GM19099 (cell line): Measurements from ENCODE around the gene TMEM60.

Experiments
- POLR2A ChIP-seq: IDR thresholded peaks from 3 replicates; pipeline ENCODE4 v1.6.1; 2011; ENCODE audit warnings: low read depth; ENCODE audit not compliant: insufficient read length; ENCODE audit errors: extremely low read depth

TMEM60 gene, protein sequence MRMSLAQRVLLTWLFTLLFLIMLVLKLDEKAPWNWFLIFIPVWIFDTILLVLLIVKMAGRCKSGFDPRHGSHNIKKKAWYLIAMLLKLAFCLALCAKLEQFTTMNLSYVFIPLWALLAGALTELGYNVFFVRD

DNA sequence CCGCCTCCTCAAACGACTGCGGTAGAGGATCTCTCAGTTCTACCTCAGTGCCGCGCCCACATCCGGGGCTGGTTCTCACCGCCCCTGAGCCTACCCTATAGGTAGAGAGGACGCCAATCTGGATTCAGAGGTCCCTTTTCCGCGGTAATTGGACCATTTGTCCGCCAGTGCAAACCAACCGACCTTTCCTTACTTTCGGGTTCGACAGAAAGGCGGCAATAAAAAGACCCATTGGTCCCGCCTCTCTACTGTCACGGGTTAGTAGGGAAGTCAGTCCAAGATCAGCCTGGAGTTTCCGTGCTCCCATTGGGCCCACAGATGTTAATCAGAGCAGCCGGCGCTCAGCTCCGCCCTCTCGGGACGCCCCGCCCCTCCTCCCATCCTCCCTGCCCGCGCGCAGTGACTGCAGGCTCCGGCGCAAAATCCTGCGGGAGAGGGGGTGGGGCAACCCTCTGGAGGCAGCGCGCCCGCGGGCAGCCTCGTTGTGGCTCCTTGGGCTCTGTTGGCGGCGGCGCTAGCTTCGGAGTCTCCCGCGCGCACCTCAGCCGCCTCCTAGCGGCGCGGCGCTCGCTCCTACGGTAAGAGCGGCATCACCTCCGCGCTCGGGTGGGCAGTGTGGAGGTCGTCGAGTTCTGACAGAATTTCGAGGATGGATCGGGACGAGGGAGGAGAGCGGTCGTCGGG is at the start of gene TMEM60, which contains the start of gene PHTF2:
TSS of gene TMEM60 (minus strand) at position 41 of the 684 bp plus-strand sequence. CDS start 4,061 bp downstream, outside the sequence.
TSS of gene PHTF2 (plus strand) at position 380 of the 684 bp plus-strand sequence.
- peak; percentile 53 for TF ChIP-seq POLR2A

GRCh38 chr7:77846317-77847092 is 48.3 kb upstream of the TMEM60 start:
- TF ChIP-seq POLR2A: no peak

GRCh38 chr7:77843194-77843593 is 45.0 kb upstream of the TMEM60 start:
- TF ChIP-seq POLR2A: no peak

DNA sequence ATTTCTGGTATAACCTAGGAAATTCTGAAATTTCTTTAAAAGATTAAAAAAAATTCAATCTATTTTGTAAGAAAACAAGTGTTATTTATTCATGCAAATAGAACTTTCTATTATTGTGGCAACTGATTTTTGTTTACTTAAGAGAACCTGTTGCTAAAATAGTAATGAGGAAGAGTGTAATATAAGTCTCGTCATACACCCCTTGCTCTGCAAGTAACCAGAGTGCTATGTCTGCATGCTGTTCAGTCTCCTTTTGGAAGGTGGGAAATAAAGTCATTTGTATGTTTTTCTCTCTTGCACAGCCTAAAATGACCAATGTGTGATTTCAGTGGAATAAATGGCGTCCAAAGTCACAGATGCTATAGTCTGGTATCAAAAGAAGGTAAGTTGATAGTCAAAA is 41.7 kb upstream of the TMEM60 start:
- no peak for TF ChIP-seq POLR2A

GRCh38 chr7:77838929-77839491 is 40.8 kb upstream of the TMEM60 start:
- no peak for TF ChIP-seq POLR2A

DNA sequence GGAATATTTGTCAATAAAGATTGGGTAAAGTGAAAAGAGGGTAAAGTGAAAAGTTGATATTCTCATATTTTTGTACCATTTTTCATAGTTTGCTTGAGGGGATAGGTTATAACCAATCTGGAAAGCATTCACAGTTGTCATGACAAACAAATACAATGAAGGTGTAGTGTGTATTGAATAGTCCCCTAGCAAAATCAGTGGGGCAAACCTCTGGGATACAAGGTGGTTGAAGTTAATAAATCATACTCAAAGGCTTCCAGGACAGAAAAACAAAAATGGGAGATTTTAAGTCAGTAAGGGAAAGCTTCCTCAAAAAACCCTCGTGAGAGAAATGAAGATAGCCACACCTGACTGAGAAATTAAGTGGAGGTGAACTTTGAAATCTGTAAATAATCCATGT is 39.7 kb upstream of the TMEM60 start:
- TF ChIP-seq POLR2A: no peak

DNA sequence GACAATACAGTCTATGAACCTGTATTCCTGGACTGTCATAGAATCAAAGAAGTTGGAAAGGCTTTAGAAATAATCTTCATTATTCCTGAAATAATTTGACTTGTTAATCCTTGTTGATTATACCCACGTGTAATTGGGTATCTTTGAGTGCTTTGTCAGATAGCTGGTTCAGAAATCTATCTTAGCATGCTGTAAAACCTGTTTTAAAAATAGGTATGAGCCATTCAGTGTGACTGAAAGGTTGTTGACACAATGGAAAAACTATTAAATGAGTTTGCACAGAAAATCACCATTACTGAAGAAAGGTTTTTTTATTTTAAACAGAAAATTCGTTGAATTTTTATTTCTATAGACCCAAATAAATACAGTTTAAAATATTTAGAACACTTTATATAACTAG is 39.0 kb upstream of the TMEM60 start:
- no peak for TF ChIP-seq POLR2A

DNA sequence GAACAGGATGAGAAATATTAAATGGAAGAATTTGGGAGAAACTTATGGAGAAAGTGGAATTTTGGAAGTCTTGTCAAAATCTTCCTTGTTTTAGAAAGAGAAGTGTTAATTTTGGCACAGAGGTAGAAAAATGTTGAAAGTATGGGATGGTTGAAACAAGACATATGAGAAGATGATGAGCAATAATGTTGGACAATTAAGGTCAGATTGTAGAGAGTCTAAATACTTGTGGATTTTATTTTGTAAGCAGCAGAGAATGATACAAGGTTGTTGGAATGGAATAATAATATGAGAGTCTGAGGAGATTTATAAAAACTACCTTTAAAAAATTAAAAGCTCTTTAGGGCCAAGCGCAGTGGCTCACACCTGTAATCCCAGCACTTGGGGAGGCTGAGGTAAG is 34.9 kb upstream of the TMEM60 start:
- no peak for TF ChIP-seq POLR2A

DNA sequence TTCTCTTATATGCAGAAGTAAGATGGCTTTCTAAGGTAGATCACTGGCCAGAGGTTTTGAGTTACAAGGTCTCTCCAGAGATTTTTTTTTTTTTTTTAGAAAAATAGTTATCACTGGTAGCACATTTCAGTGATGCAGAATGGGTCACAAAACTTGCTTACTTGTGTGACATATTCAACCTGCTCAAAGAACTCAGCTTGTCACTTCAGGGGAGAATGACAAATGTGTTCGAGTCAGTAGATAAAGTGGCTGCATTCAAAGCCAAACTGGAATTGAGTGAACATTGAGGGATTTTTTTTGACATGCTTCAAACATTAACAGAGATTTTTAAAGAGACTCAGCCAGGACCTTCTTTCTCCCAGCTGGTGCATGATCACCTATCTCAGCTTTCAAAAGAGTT is 33.7 kb upstream of the TMEM60 start:
- TF ChIP-seq POLR2A: no peak

DNA sequence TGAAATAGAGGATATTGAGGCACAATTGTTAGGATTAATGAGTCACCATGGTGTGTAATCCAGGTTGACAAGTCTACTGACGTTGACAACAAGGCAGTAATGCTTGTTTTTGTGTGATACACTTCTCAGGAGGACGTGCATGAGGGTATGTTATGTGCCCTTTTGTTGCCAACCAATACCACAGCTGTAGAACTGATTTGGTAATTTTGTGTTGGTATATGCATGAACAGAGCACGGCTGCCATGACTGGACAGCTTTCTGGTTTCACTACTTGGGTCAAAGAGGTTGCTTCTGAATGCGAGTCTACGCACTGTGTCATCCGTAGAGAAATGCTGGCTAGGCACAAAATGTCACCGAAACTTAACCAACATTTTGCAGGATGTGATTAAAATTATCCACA is 33.2 kb upstream of the TMEM60 start:
- no peak for TF ChIP-seq POLR2A

DNA sequence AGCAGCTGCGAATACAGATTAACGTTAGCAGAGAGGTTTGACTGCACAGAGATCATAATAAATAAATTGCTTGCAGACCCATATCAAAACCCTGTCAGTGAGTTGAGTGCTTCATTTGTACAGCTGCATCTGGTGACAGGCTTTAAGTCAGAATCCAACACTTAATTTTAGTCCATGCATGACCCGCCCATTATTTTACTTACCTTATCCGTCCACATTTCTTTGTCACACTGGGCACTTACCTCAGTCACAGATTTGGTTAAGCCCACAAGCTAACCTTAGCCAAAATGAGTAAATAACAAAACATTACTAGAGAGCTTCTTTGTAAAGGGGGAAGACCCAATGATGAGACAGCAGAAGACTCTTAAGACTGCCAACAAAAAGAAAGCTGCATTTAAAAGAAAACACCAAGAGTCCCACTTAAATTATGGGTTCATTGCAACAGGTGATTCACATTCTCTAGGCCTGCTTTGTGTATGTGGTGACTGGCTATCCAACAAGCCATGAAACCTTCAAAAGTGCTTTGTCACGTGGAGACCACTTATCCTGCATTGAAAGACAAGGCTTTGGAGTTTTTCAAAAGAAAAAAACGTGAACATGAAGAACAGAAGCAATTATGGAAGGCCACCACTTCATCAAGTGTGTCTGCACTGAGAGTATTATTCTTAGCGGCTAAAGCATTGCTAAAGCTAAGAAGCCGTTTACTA is 32.6 kb upstream of the TMEM60 start:
- no peak for TF ChIP-seq POLR2A

DNA sequence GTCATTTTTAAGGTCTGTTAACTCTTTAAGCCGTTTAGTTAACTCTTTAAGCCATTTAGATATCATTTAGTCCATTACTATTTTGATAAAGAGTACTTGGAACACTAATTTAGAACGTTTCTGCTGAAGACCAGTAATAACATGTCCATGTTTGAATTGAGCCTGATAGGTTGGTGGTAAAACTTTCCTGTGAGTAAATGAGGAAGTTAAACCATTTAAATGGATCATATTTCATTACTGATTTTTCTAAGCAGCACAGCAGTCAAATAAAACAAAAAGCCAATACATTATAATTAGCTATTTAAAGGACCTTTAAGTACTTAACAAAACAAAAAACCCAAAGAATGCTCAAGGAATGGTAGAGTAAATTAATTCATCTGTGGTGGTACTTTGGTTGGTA is 29.8 kb upstream of the TMEM60 start:
- TF ChIP-seq POLR2A: no peak

GRCh38 chr7:77826300-77826699 is 28.1 kb upstream of the TMEM60 start:
- no peak for TF ChIP-seq POLR2A

GRCh38 chr7:77825131-77825530 is 26.9 kb upstream of the TMEM60 start:
- no peak for TF ChIP-seq POLR2A

- TF ChIP-seq POLR2A: no peak
Measured at GRCh38 chr7:77824636-77825035, 26.4 kb upstream of the TMEM60 start.

GRCh38 chr7:77823787-77824186 is 25.6 kb upstream of the TMEM60 start:
- no peak for TF ChIP-seq POLR2A

DNA sequence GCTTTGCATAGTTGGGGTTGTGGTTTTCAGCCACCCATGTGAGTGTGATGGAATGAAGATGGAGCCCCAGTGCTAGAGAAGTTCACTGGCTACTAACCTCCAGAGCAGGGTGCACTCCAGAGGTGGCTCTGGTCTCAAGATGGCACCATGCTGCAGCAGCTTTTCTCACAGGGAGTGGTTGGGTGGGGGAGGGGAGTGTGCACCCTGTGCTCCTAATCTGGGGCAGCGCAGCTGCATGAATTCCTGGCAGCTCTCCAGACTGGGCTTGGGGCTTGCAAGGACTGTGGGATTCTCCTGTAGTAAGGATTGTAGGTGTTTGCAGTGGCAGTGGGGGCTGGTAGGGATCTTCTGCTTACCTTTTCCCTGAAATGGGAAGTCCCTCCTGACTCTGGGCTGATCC is 24.0 kb upstream of the TMEM60 start:
- no peak for TF ChIP-seq POLR2A
